ACC112 (cell line): ENCODE results near the gene LIN9.
"Not testable (repeated sequence)": the region's sequence is repeated elsewhere in the genome, so short reads cannot be mapped to it uniquely, and the experiment has no call there.

ENCODE experiments used
- H2AFZ ChIP-seq: fragments of 200-600 bp; sonication (generic); one replicate; pipeline ENCODE4 v1.6.0; 2017; ENCODE audit warnings: antibody characterized with exemption, low read length; ENCODE audit not compliant: unreplicated experiment
- H3K27ac ChIP-seq: fragments of 200-600 bp; sonication (generic); 2 replicates; pipeline ENCODE4 v1.5.1; 2014; ENCODE audit warnings: low read depth, mild to moderate bottlenecking, antibody characterized with exemption, low read length, moderate library complexity
- H3K27me3 ChIP-seq: fragments of 200-600 bp; sonication (generic); 2 replicates; pipeline ENCODE4 v1.6.1; 2014; ENCODE audit warnings: mild to moderate bottlenecking, antibody characterized with exemption, low read length, moderate library complexity, mixed read lengths; ENCODE audit not compliant: insufficient read depth
- H3K36me3 ChIP-seq: fragments of 200-600 bp; sonication (generic); 2 replicates; pipeline ENCODE4 v1.6.1; 2016; ENCODE audit warnings: mild to moderate bottlenecking, antibody characterized with exemption, low read length, moderate library complexity, mixed read lengths; ENCODE audit not compliant: insufficient read depth
- H3K4me1 ChIP-seq: fragments of 200-600 bp; sonication (generic); one replicate; pipeline ENCODE4 v1.6.1; 2016; ENCODE audit warnings: low read length, mixed read lengths; ENCODE audit not compliant: insufficient read depth, unreplicated experiment, control insufficient read depth
- H3K4me3 ChIP-seq: fragments of 200-600 bp; sonication (generic); 2 replicates; pipeline ENCODE4 v1.5.1; 2014; ENCODE audit warnings: mild to moderate bottlenecking, low read depth, low read length
- H3K79me2 ChIP-seq: fragments of 200-600 bp; sonication (generic); one replicate; pipeline ENCODE4 v1.6.0; 2016; ENCODE audit warnings: low read length; ENCODE audit not compliant: control insufficient read depth, unreplicated experiment, insufficient read depth

The LIN9 gene

GRCh38 chr1:226276077-226276682 is 32.8 kb downstream of the LIN9 start:
- H3K36me3 ChIP-seq = peaks cover 4% of the 10 kb centered on the region; the same call in 1 of the 2 replicates
- H3K4me3 ChIP-seq = no peak overlapping the region

GRCh38 chr1:226274138-226274537 is 34.8 kb downstream of the LIN9 start:
- Histone ChIP-seq H3K4me1 (peaks cover 3% of the 10 kb centered on the region), H2AFZ (no peak overlapping the region), H3K79me2 (no peaks in the 10 kb centered on the region), H3K36me3 (peaks cover 4% of the 10 kb centered on the region; the same call in 1 of the 2 replicates), H3K4me3 (no peak overlapping the region), H3K27me3 (no peaks in the 10 kb centered on the region), H3K27ac (no peak overlapping the region)

More at GRCh38 chr1:226276077-226276682, 32.8 kb downstream of the LIN9 start:
- Histone ChIP-seq H3K27me3 (no peaks in the 10 kb centered on the region), H2AFZ (no peak overlapping the region), H3K79me2 (no peaks in the 10 kb centered on the region), H3K27ac (no peak overlapping the region), H3K4me1 (no peaks in the 10 kb centered on the region)

GRCh38 chr1:226272233-226272902 is 36.6 kb downstream of the LIN9 start:
- H3K4me3 ChIP-seq, H2AFZ ChIP-seq, H3K27me3 ChIP-seq, H3K36me3 ChIP-seq, H3K27ac ChIP-seq, H3K79me2 ChIP-seq: not testable (repeated sequence)
- peaks cover 12% of the 10 kb centered on the region for H3K4me1 ChIP-seq

GRCh38 chr1:226268421-226269124 is 40.4 kb downstream of the LIN9 start:
- H3K27ac ChIP-seq = peak overlapping the region; percentile 41; the same call in 1 of the 2 replicates
- 0 out of 2 replicates have a peak, but pooled peaks cover 5% of the 10 kb centered on the region for H3K36me3 ChIP-seq
- H3K4me1 ChIP-seq = peaks cover 12% of the 10 kb centered on the region
- H3K4me3 ChIP-seq = no peak overlapping the region
- no peaks in the 10 kb centered on the region for H3K27me3 ChIP-seq
- H3K79me2 ChIP-seq = no peaks in the 10 kb centered on the region
- H2AFZ ChIP-seq = no peak overlapping the region

- H3K4me1 ChIP-seq = no peaks in the 10 kb centered on the region
- H3K79me2 ChIP-seq = no peaks in the 10 kb centered on the region
- peaks cover 42% of the 10 kb centered on the region for H3K36me3 ChIP-seq
- H3K27ac ChIP-seq = no peak overlapping the region
- H3K4me3 ChIP-seq = no peak overlapping the region
- H2AFZ ChIP-seq = no peak overlapping the region
- H3K27me3 ChIP-seq = no peaks in the 10 kb centered on the region
Measured at GRCh38 chr1:226261818-226262217, 47.1 kb downstream of the LIN9 start.

- Histone ChIP-seq H3K4me3 (no peak overlapping the region), H3K27ac (no peak overlapping the region), H3K79me2 (no peaks in the 10 kb centered on the region), H3K4me1 (no peaks in the 10 kb centered on the region), H2AFZ (no peak overlapping the region), H3K36me3 (peaks cover 14% of the 10 kb centered on the region), H3K27me3 (no peaks in the 10 kb centered on the region)
Measured at GRCh38 chr1:226255380-226255779, 53.6 kb downstream of the LIN9 start.

GRCh38 chr1:226253933-226254332 is 55.0 kb downstream of the LIN9 start:
- no peaks in the 10 kb centered on the region for H3K79me2 ChIP-seq
- H3K27me3 ChIP-seq = no peaks in the 10 kb centered on the region
- no peaks in the 10 kb centered on the region for H3K4me1 ChIP-seq
- no peak overlapping the region for H3K27ac ChIP-seq
- H3K36me3 ChIP-seq = peaks cover 4% of the 10 kb centered on the region
- no peak overlapping the region for H2AFZ ChIP-seq
- H3K4me3 ChIP-seq = no peak overlapping the region

GRCh38 chr1:226252841-226253240 is 56.1 kb downstream of the LIN9 start:
- not testable (repeated sequence) for H3K79me2 ChIP-seq, H3K4me1 ChIP-seq, H3K27me3 ChIP-seq, H3K4me3 ChIP-seq, H2AFZ ChIP-seq, H3K27ac ChIP-seq, H3K36me3 ChIP-seq

- Histone ChIP-seq H3K27ac (no peak overlapping the region), H2AFZ (no peak overlapping the region), H3K36me3 (peaks cover 4% of the 10 kb centered on the region; the same call in 1 of the 2 replicates), H3K4me1 (no peaks in the 10 kb centered on the region), H3K27me3 (no peaks in the 10 kb centered on the region), H3K4me3 (no peak overlapping the region), H3K79me2 (no peaks in the 10 kb centered on the region)
Measured at GRCh38 chr1:226250511-226250910, 58.5 kb downstream of the LIN9 start.

- Histone ChIP-seq H3K27ac (no peak overlapping the region), H3K4me1 (no peaks in the 10 kb centered on the region), H3K36me3 (peaks cover 4% of the 10 kb centered on the region; the same call in 1 of the 2 replicates), H2AFZ (no peak overlapping the region), H3K4me3 (no peak overlapping the region), H3K79me2 (no peaks in the 10 kb centered on the region), H3K27me3 (no peaks in the 10 kb centered on the region)
Measured at GRCh38 chr1:226248796-226249195, 60.2 kb downstream of the LIN9 start.
